Activated CD4-positive, alpha-beta T cell treated with anti-CD3 and anti-CD28 coated beads for 24 hours (primary cell): Measurements from ENCODE around the gene LLGL2.
"Not testable (repeated sequence)": the region's sequence is repeated elsewhere in the genome, so short reads cannot be mapped to it uniquely, and the experiment has no call there.

Experiments
- DNase-seq, 2 donors: peaks; one replicate each; pipeline ENCODE4 v3.0.0-alpha.2; 2020; ENCODE audit warnings: low read depth in 2 of 2

The LLGL2 gene

GRCh38 chr17:75507733-75508719, 17.5 kb upstream of the LLGL2 start:
- DNase-seq = no peak

GRCh38 chr17:75508931-75509361, 16.6 kb upstream of the LLGL2 start:
- no peak for DNase-seq

GRCh38 chr17:75509528-75510258, 15.8 kb upstream of the LLGL2 start:
- DNase-seq = no peak

GRCh38 chr17:75511270-75511609, 14.3 kb upstream of the LLGL2 start:
- no peak for DNase-seq

GRCh38 chr17:75511610-75512575, 13.6 kb upstream of the LLGL2 start:
- no peak for DNase-seq

GRCh38 chr17:75512926-75513640, 12.4 kb upstream of the LLGL2 start:
- DNase-seq = no peak

GRCh38 chr17:75513641-75514000, 11.9 kb upstream of the LLGL2 start:
- DNase-seq = no peak

- no peak for DNase-seq
Observed at GRCh38 chr17:75514299-75514918, 11.1 kb upstream of the LLGL2 start.

- no peak for DNase-seq
Observed at GRCh38 chr17:75514919-75515495, 10.5 kb upstream of the LLGL2 start.

GRCh38 chr17:75515496-75516254, 9.8 kb upstream of the LLGL2 start, which contains the start of gene CASKIN2:
TSS of gene CASKIN2 (minus strand) at chr17:75515537. CDS start at chr17:75513804, 1,733 bp downstream.
- peak; percentile 74 to 84 for DNase-seq

- peak; percentile 94 for DNase-seq
Observed at GRCh38 chr17:75516255-75516618, 9.3 kb upstream of the LLGL2 start, which contains the start of gene TSEN54. TSS of gene TSEN54 (plus strand) at chr17:75516528. CDS start at chr17:75516561, 33 bp downstream.

- DNase-seq = no peak
Observed at GRCh38 chr17:75516619-75517296, 8.7 kb upstream of the LLGL2 start.

GRCh38 chr17:75517297-75517865, 8.1 kb upstream of the LLGL2 start:
- peak in 1 of 2 donors; percentile 27 for DNase-seq

GRCh38 chr17:75518201-75518600, 7.3 kb upstream of the LLGL2 start:
- no peak for DNase-seq

GRCh38 chr17:75518983-75519537, 6.4 kb upstream of the LLGL2 start:
- no peak for DNase-seq

GRCh38 chr17:75520413-75520812, 5.1 kb upstream of the LLGL2 start:
- not testable (repeated sequence) for DNase-seq

- DNase-seq = no peak
Observed at GRCh38 chr17:75521290-75521689, 4.2 kb upstream of the LLGL2 start.
